Upper lobe of right lung (tissue), 1 donor: ENCODE results near the gene PPT2. TPM values are rescaled to one million over a fixed set of nuclear protein-coding genes. Genes with fewer than 3 reads are reported as not detected.
A peak's percentile ranks its signal among the peaks of the same experiment; 100 is the strongest.

Source experiments
- ATAC-seq: fragments of 200-7000 bp; cut with Tn5 transposase; one replicate; pipeline ENCODE4 v1.9.1; 2020; ENCODE audit warnings: mild to moderate bottlenecking, moderate library complexity
- DNase-seq: peaks from one replicate; pipeline ENCODE4 v3.0.0-alpha.2; 2020
- H3K27ac ChIP-seq: fragments of 200-600 bp; one replicate; pipeline ENCODE4 v1.8.0; 2022
- H3K27me3 ChIP-seq: fragments of 200-600 bp; one replicate; pipeline ENCODE4 v1.8.0; 2022; ENCODE audit warnings: mild to moderate bottlenecking
- H3K36me3 ChIP-seq: fragments of 200-600 bp; one replicate; pipeline ENCODE4 v1.8.0; 2022
- H3K4me1 ChIP-seq: fragments of 200-600 bp; one replicate; pipeline ENCODE4 v1.8.0; 2022
- H3K4me3 ChIP-seq: fragments of 200-600 bp; one replicate; pipeline ENCODE4 v1.8.0; 2022; ENCODE audit warnings: mild to moderate bottlenecking
- H3K9me3 ChIP-seq: fragments of 200-600 bp; one replicate; pipeline ENCODE4 v1.8.0; 2022
- CTCF ChIP-seq: fragments of 200-600 bp; IDR thresholded peaks from one replicate; pipeline ENCODE4 v1.8.0; 2022; ENCODE audit warnings: antibody characterized with exemption
- intact Hi-C: fragments of 100-400 bp; cut with DNase I; formaldehyde crosslinking; loops from one replicate; pipeline ENCODE4 v1.11.0; 2022
- total RNA-seq: library from RNA; stranded (reverse); fragmentation: NEBNext Ultra II Directional; extraction: Animal tissue kit (Norgen Biotek cat#: 25700); gene quantifications from one replicate; pipeline ENCODE4 v1.2.1, GENCODE V29; 2021
- donor health status: DM: no; HTN: yes; CAD: no; lungs with severe emphysema.

The PPT2 gene
- total RNA-seq, 1 donor from 2014 or later: 19.2 TPM

GRCh38 chr6:32151181-32151862 is 2.6 kb upstream of the PPT2 start:
- DNase-seq: no peak
- H3K4me3 ChIP-seq: peak overlapping the region; percentile 75
- H3K27ac ChIP-seq: no peak overlapping the region
- H3K4me1 ChIP-seq: peaks cover 28% of the 10 kb centered on the region
- intact Hi-C loops: no loop called here
- H3K27me3 ChIP-seq: peaks cover 27% of the 10 kb centered on the region
- TF ChIP-seq CTCF: no peak
- H3K9me3 ChIP-seq: no peaks in the 10 kb centered on the region
- ATAC-seq: no peak
- no peaks in the 10 kb centered on the region for H3K36me3 ChIP-seq

GRCh38 chr6:32151863-32152768 is 1.8 kb upstream of the PPT2 start, which contains the start of gene PRRT1:
TSS of gene PRRT1 (minus strand) at chr6:32151939. CDS start at chr6:32151827, 112 bp downstream.
- H3K4me1 ChIP-seq: peaks cover 28% of the 10 kb centered on the region
- no peak for DNase-seq
- H3K27me3 ChIP-seq: peaks cover 27% of the 10 kb centered on the region
- no peak within 1 kb of the TSS for H3K27ac ChIP-seq
- TF ChIP-seq CTCF: no peak
- no peaks in the 10 kb centered on the region for H3K36me3 ChIP-seq
- ATAC-seq: no peak
- peak within 1 kb of the TSS; percentile 75 for H3K4me3 ChIP-seq
- no peaks in the 10 kb centered on the region for H3K9me3 ChIP-seq
- intact Hi-C loops: no loop called here

GRCh38 chr6:32152769-32153563 is 975 bp upstream of the PPT2 start:
- Histone ChIP-seq H3K27me3 (peaks cover 26% of the 10 kb centered on the region), H3K27ac (peak overlapping the region; percentile 87), H3K4me1 (peaks cover 28% of the 10 kb centered on the region), H3K4me3 (peak overlapping the region; percentile 75), H3K36me3 (peaks cover 5% of the 10 kb centered on the region), H3K9me3 (no peaks in the 10 kb centered on the region)
- ATAC-seq (no peak), DNase-seq (no peak)
- intact Hi-C loops: no loop called here
- no peak for TF ChIP-seq CTCF

GRCh38 chr6:32154514-32155161 is 697 bp downstream of the PPT2 start:
- Histone ChIP-seq H3K4me3 (peak overlapping the region; percentile 75), H3K27ac (peak overlapping the region; percentile 87), H3K9me3 (no peaks in the 10 kb centered on the region), H3K27me3 (peaks cover 10% of the 10 kb centered on the region), H3K36me3 (peaks cover 11% of the 10 kb centered on the region), H3K4me1 (peaks cover 28% of the 10 kb centered on the region)
- peak; percentile 47 for TF ChIP-seq CTCF
- DNase-seq (peak; percentile 74), ATAC-seq (peak; percentile 75)
- intact Hi-C loops: no loop called here

GRCh38 chr6:32156891-32157290 is 3.0 kb downstream of the PPT2 start:
- no peak for DNase-seq
- no peak for TF ChIP-seq CTCF
- H3K27me3 ChIP-seq: no peaks in the 10 kb centered on the region
- peaks cover 14% of the 10 kb centered on the region for H3K36me3 ChIP-seq
- no peak for ATAC-seq
- no peak overlapping the region for H3K27ac ChIP-seq
- intact Hi-C loops: no loop called here
- H3K9me3 ChIP-seq: no peaks in the 10 kb centered on the region
- H3K4me3 ChIP-seq: no peak overlapping the region
- peaks cover 28% of the 10 kb centered on the region for H3K4me1 ChIP-seq
